Measurements from ENCODE around the gene SOCS1.

Gene SOCS1

DNA sequence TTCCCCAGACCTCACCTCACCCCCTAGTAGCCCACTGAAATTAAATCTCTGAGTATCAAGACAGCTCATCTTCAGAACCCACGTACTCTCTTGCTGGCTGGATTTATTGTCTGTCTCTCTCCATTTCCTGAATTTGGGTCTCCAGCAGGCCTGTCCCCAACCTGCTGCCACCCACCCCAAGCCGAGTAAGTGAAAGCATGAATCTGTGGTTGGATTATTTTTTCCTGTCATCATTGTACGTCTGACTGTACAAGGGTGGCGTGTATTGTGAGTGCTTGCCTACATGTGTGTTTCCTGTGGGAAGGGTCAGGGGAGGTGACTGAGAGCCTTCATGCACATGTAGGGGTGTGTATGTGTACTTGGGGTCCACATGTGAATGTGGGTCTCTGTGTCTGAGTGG is 7.7 kb upstream of the SOCS1 start:
- no peak for DNase-seq (ENCODE audit: low read depth in 1 of 2, low spot score in 1 of 2)

- no peak for DNase-seq (ENCODE audit: low read depth in 1 of 2, low spot score in 1 of 2)
Measured at GRCh38 chr16:11262915-11263314, 6.9 kb upstream of the SOCS1 start.

GRCh38 chr16:11260596-11260966 is 4.6 kb upstream of the SOCS1 start:
- no peak for DNase-seq (ENCODE audit: low read depth in 1 of 2, low spot score in 1 of 2)

GRCh38 chr16:11259655-11260595 is 3.9 kb upstream of the SOCS1 start:
- no peak for DNase-seq (ENCODE audit: low read depth in 1 of 2, low spot score in 1 of 2)

- DNase-seq (ENCODE audit: low read depth in 1 of 2, low spot score in 1 of 2): no peak
Measured at GRCh38 chr16:11258553-11259492, 2.8 kb upstream of the SOCS1 start.

- no peak for DNase-seq (ENCODE audit: low read depth in 1 of 2, low spot score in 1 of 2)
Measured at GRCh38 chr16:11257131-11257938, 1.3 kb upstream of the SOCS1 start.

GRCh38 chr16:11256661-11257130 is 692 bp upstream of the SOCS1 start:
- no peak for DNase-seq (ENCODE audit: low read depth in 1 of 2, low spot score in 1 of 2)

DNA sequence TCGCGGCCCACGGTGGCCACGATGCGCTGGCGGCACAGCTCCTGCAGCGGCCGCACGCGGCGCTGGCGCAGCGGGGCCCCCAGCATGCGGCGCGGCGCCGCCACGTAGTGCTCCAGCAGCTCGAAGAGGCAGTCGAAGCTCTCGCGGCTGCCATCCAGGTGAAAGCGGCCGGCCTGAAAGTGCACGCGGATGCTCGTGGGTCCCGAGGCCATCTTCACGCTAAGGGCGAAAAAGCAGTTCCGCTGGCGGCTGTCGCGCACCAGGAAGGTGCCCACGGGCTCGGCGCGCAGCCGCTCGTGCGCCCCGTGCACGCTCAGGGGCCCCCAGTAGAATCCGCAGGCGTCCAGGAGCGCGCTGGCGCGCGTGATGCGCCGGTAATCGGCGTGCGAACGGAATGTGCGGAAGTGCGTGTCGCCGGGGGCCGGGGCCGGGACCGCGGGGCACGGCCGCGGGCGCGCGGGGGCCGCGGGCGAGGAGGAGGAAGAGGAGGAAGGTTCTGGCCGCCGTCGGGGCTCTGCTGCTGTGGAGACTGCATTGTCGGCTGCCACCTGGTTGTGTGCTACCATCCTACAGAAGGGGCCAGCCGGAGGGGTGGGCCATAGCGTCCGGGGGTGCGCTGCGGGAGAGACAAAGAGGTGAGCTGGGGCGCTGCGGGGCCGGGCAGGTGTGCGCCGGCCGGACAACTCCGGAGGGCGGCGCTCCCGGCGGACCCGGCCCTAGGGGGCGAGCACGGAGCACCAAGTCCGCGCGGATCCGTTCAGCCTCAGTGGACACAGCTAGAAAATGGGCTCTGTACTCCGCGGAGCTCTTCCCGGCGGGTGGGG is 879 bp downstream of the SOCS1 start:
- peak; percentile 42 to 51 for DNase-seq (ENCODE audit: low read depth in 1 of 2, low spot score in 1 of 2)

DNA sequence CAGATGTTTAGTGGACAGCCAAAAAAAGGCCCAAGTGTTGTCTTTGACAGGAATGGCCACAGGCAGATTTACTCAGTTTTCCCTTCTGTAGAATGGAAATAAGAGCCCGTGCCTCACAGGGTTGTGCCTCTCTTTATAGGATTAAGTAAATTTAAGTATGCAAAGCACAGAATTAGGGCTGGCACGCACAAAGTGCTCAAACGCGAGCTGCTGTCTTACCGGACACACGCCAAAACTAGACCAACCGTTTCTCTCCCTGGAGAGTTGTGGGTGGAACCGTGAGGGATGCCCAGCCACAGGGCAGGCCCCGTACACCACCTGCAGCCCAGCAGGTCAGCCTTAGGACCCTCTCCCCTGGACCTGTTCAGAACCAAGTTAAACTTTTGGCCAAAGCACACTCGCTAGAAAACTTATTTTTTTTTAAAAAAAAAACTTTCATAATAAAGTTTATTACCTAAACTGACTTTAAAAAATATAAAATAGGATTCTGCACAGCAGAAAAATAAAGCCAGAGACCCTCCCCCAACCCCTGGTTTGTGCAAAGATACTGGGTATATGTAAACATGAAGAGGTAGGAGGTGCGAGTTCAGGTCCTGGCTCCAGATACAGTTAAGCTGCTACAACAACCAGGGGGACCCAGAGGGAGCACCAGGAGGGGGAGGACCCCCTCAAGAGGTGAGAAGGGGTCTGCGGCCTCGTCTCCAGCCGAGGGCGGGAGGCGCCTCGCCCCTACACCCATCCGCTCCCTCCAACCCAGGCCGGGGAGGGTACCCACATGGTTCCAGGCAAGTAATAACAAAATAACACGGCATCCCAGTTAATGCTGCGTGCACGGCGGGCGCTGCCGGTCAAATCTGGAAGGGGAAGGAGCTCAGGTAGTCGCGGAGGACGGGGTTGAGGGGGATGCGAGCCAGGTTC is 1.8 kb downstream of the SOCS1 start:
- DNase-seq (ENCODE audit: low read depth in 1 of 2, low spot score in 1 of 2): no peak

- DNase-seq (ENCODE audit: low read depth in 1 of 2, low spot score in 1 of 2): no peak
Measured at GRCh38 chr16:11253009-11253994, 2.7 kb downstream of the SOCS1 start.

DNA sequence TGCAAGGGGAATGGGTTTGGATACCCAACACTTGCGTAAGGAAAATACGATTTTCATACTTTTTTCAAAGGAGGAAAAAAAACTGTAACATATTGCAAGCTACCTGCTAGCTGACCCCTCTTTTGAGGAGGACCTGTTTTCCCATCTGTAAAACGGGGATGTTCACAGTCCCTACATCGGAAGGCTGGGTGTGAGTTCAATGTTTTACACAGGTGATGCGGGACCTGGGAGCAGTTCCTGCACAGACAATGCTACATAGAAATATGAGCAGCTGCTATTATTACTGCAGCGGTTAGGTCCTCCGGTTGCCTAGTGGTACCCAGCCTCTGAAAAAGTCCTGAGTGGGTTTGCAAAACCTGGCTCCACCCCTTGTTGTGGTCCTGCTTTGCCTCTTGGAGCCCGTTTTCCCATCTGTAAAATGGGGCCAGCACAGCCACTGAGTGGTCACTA is 3.5 kb downstream of the SOCS1 start:
- no peak for DNase-seq (ENCODE audit: low read depth in 1 of 2, low spot score in 1 of 2)

DNA sequence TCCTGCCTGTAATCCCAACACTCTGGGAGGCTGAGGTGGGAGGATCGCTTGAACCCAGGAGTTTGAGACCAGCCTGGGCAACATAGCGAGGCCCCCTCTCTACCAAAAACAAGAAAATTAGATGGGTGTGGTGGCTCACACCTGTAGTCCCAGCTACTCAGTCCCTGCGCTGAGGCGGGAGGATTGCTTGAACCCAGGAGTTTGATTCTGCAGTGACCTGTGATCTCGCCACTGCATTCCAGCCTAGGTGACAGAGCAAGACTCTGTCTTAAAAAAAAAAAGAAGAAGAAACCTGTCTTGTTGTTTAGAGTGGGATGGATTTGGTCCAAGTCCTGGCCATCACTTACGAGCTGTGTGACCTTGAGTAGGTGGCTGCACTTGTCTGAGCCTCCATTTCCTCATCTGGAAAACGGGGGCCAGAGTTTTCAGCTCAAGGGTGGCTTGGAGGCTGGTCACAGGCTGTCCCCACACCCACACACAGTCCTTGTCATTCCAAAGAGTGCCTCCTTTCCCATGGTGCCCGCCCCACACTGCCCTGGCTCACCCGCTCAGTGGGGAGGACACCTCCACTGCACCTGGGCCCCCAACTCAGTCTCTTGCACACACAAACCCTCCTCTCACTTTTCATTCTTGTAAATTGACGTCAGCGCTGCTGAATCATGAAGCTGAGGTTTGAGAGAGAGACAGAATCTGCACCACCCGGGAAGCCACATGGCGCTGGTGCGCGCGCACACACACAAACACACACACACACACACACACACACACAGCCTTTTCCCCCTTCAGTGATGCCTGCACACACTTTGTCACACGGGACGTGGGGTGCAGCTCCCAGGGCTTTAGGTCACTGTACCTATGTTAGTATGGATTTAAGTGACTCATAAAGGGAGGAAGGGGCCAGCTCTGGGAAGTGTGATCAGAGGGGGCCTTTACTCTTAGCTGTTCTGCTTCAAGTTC is 4.2 kb downstream of the SOCS1 start:
- DNase-seq (ENCODE audit: low read depth in 1 of 2, low spot score in 1 of 2): peak; percentile 53 to 64

DNA sequence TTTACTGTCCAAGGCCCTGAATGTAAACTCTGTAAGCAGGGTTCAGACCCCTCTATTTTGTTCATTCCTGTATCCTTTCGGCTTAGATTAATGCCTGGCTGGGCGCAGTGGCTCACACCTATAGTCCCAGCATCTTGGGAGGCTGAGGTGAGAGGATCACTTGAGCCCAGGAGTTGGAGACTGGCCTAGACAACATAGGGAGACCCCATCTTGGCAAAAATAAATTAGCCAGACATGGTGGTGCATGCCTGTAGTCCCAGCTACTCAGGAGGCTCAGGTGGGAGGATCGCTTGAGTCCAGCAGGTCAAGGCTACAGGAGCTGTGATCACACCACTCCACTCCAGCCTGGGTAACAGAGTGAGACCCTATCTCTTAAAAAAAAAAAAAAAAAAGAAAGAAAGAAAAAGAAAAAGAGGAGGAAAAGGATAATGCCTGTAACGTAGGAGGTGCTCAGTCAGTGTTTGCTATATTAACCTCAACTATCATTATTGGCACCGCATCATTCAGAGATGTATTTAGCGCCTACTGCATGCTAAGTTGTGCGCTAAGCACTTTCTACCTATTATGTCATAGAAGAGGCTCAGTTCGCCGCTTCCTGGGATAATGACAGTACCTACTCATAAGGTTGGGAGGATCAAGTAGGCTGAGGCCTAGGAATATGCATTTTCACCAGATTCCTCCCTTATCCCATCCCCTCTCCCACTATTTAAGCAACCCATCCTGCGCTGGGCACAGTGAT is 5.0 kb downstream of the SOCS1 start:
- no peak for DNase-seq (ENCODE audit: low read depth in 1 of 2, low spot score in 1 of 2)

DNA sequence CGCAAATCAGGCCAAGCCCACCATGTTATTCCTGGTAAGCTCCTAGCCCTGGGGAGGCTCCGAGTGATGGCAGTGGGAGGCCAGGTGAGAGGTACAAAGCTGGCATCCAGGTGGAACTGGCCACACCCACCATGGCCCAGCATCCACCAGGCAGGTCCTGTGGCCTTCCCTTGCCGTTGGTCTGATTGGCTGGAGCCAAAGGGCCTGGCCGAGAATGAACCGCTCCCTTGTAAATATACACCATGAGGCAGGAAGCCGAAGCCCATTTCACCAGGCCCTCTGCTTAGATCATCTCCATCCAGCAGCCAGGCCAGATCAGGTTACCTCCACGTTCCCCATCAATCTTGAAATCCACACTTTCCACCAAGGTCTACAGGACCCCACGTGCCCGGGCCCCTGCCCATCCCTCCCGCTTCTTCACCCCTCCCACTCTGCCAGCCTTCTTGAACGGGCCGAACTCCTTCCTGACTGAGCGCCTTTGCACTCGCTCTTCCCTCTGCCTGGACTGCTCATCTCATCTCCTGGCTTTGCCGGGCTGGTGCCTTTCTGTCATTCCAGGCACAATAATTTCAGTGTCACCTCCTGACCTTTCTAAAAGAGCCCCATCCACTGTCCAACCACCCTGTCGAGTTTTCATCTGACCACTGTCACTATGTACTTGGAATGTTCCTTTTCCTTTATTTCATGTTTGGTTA is 5.8 kb downstream of the SOCS1 start:
- no peak for DNase-seq (ENCODE audit: low read depth in 1 of 2, low spot score in 1 of 2)

Data from activated T-helper 1 cell treated with anti-CD3 and anti-CD28 coated beads, Interleukin-2, amount 50 U/mL, for 16 hours (primary cell).